LHCN-M2 (cell line): ENCODE measurements around the gene EFCC1. TPM values are rescaled to one million over a fixed set of nuclear protein-coding genes. Genes with fewer than 3 reads are reported as not detected.

ENCODE experiments used
- DNase-seq: peaks from one replicate; pipeline ENCODE4 v3.0.0-alpha.2; 2012; ENCODE audit warnings: low read depth
- total RNA-seq: library from RNA; depleted of rRNA; stranded (reverse); fragments of >200 nt; gene quantifications from 2 replicates; pipeline ENCODE4 v1.2.3, GENCODE V29; 2014

EFCC1 gene
- total RNA-seq, 1 experiment from 2014 or later: not detected

GRCh38 chr3:129014793-129015345, 13.8 kb downstream of the EFCC1 start:
- no peak for DNase-seq

DNA sequence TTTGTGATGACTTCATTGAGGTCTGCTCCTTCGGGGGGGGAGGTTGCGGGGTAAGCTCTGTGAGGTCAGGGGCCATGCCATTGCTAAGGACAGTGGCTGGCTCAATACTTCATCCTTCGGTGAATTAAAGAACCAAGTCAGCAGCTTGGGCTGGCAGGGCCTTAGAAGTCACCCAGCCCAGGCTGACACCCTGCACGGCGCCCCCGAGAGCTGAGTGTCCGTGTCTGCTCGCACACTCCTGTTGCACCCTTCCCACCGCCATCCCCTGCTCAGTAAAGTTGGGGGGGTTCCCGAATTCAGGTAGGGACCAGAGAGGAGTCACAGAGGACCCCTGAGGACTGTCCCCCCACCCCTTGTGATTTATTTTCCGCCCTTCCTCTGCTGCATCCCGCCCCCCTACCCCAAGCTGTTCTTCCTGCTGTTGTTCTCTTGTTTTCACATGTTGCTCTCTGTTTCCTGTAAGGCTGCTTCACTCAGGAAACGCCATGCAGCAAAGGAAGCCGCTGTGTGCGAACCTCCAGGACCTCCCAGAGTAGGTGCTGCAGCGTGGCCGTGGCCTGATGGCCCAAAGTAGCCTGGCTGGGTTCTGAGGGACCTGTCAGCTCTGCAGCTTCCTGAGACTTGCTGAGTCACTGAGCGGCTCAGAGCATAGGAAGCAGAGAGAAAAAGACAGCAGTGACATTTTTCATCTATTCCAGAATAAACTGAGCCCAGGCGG, 14.4 kb downstream of the EFCC1 start:
- no peak for DNase-seq

- no peak for DNase-seq
These were observed 15.2 kb downstream of the EFCC1 start for GRCh38 chr3:129016356-129016719.

- DNase-seq: no peak
These were observed 15.8 kb downstream of the EFCC1 start for GRCh38 chr3:129016720-129017483.

- DNase-seq: no peak
These were observed 16.4 kb downstream of the EFCC1 start for GRCh38 chr3:129017484-129017899.

- DNase-seq: no peak
These were observed 17.2 kb downstream of the EFCC1 start for GRCh38 chr3:129018271-129018670.

- no peak for DNase-seq
These were observed 17.6 kb downstream of the EFCC1 start for GRCh38 chr3:129018751-129019150.

GRCh38 chr3:129019266-129019665, 18.2 kb downstream of the EFCC1 start:
- DNase-seq: no peak

GRCh38 chr3:129020691-129021090, 19.6 kb downstream of the EFCC1 start:
- no peak for DNase-seq

DNA sequence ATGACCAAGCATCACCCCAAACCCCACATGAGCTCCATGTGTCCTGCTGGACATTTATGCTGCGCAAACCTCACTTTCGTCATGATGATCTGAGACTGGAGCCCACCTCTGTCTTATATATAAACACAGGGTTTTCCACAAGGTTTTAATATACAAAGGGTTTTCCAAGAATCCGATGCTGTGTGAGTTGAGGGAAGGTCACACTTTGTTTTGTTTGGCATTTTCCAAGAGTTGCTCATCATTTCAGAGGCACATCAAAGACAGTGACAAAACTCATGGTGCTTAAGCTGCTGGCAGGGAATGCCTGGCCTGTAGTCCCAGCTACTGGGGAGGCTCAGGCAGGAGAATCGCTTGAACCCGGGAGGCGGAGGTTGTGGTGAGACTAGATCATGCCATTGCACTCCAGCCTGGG, 20.0 kb downstream of the EFCC1 start:
- DNase-seq: no peak

- DNase-seq: no peak
These were observed 21.3 kb downstream of the EFCC1 start for GRCh38 chr3:129022114-129023007.

GRCh38 chr3:129023008-129023358, 21.9 kb downstream of the EFCC1 start:
- no peak for DNase-seq

DNA sequence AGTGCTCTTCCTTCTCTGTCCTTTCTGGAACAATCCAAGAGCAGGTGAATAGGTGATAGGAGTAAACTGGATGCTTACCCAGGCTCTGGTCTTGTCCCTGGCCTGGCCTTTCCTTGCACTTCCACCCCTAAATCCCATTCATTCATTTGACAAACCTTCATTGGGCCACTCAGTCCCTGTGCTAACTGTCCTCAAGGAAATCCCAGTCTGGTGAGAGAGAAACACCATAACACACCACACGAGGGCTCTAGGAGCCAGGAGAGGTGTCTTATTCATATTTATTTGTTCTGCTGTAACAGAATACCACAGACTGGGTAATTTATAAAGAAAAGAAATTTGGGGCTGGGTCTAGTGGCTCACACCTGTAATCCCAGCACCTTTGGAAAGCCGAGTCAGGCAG, 22.8 kb downstream of the EFCC1 start:
- no peak for DNase-seq

DNA sequence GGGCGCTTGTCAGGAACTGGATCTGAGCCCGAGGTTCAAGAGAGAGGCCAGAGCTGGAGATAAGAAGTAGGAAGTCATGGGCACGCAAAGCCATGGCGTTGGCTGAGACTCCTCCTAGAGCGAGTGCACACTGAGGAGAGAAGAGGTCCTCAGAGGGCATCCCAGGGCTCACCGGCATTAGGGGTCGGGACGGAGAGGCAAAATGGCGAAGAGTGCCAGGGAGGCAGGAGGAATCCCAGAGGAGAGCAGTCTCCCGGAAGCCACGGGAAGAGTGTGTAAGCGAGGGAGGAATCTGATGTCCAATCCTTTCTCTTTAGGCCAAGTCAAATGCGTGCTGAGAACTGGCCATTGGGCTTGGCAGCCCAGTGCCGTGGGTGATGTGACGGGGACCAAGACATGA, 24.0 kb downstream of the EFCC1 start:
- no peak for DNase-seq

GRCh38 chr3:129025691-129026435, 24.8 kb downstream of the EFCC1 start:
- no peak for DNase-seq

DNA sequence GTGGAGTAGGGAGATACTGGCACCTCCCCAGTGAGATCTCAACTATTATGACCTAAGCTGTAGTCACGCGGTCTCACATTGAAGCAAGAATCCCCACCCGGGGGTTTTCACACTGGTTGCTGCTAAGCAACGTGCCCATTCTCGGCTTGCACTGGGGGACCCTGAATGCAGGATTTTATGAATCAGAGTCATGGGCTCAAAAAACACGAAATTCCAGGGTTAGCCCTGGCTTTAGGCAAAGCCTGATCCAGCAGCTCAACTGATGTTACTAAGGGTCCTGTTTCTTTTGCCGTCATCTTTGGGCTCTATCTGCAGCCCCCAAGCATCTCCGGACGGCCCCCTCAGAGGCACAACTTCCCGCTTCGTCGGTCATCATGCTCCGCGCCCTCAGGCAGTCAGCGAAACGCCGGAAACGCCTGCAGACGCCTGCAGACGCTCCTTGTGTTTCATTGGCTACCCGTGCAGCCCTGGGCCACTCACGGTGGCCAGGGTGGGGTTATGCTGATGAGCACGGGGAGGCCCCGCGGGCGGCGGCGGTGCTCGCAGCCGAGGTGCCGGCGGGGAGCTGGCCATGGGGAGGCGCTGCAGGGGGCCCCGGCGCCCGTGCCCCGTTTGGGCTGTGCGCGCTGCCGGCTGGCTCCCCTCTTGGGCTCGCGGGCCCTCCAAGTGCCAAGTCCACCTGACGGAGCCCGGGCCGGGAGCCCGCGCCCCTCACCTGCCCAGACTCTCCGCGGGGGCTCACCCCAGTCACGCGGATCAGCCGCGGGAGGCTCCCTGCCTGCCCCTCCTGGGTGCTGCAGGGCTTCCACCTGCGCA, 25.8 kb downstream of the EFCC1 start:
- peak; percentile 70 for DNase-seq

GRCh38 chr3:129027544-129027880, 26.4 kb downstream of the EFCC1 start:
- no peak for DNase-seq

DNA sequence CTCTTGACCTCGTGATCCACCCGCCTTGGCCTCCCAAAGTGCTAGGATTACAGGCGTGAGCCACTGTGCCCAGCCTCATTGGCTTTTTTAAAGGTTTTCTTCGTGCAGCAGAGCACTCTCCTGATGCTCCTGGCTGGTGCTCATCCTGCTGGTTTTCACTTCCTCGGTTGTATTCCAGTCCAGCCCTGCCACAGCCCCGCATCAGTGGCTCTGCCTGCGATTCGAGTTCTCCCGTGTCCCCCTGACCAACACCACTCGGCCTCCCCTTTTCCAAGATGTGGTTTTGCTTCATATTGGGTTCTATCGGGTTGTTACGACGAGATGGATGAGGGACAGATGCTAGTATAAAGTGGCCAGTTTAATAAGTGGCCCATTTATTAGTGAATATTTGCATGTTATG, 27.8 kb downstream of the EFCC1 start:
- no peak for DNase-seq

- no peak for DNase-seq
These were observed 29.5 kb downstream of the EFCC1 start for GRCh38 chr3:129030611-129031010.

DNA sequence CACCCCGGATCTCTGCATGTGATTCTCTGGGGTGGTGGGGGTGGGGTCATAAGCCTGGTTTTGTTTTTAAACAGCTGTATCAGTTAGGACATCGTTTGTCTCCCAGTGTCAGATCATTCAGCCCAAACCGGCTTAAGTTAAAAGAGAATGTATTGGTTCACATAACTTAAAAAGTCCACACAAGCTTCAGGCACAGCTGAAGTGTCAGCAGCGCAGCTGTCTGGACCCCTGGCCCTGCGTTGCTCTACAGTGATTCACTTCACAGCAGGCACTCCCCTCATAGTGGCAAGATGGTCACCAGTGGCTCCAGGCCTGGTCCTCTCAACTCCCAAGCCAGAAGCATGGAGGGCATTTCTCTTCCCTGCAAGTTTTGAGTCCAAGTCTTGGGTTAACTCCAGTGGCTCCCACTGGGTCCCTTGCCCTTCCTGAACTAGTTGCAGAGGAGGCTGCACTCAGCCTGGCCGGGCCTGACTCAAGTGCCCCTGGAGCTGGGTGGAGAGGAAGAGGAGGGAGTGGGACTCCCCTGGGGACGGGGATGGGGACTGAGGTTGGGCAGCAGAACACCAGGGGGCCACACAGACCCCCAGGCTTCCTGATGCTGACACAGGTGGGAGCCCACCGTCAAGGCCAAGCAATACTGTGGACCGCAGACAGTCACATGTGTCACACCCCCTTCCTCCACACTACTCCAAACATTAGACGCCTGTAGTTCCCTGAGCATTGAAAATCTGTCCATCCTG, 30.5 kb downstream of the EFCC1 start:
- peak; percentile 31 for DNase-seq
